Sigmoid colon (tissue), 7 donors: ENCODE measurements around the gene SPATS1. TPM values are rescaled to one million over a fixed set of nuclear protein-coding genes. Genes with fewer than 3 reads are reported as not detected.

ENCODE experiments used
- DNase-seq: peaks from one replicate; pipeline ENCODE4 v3.0.0-alpha.2; 2019
- H3K27ac ChIP-seq, 4 donors: fragments of 200-600 bp; sonication (generic); one replicate each; pipeline ENCODE4 v1.5.1; 2016 to 2019; ENCODE audit warnings: mild to moderate bottlenecking in 1 of 4
- H3K27me3 ChIP-seq, 3 donors: fragments of 200-600 bp; sonication (generic); one replicate each; pipeline ENCODE4 v1.5.1; 2019; ENCODE audit warnings: mild to moderate bottlenecking in 1 of 3
- H3K36me3 ChIP-seq, 4 donors: fragments of 200-600 bp; sonication (generic); one replicate each; pipeline ENCODE4 v1.5.1; 2016 to 2019
- H3K4me1 ChIP-seq, 4 donors: fragments of 200-600 bp; sonication (generic); one replicate each; pipeline ENCODE4 v1.5.1; 2017 to 2019
- H3K4me3 ChIP-seq, 4 donors: fragments of 200-600 bp; sonication (generic); one replicate each; pipeline ENCODE4 v1.5.1; 2017 to 2019; ENCODE audit warnings: mild to moderate bottlenecking in 2 of 4, moderate library complexity in 1 of 4
- H3K9me3 ChIP-seq, 4 donors: fragments of 200-600 bp in 3 of 4; sonication (generic) in 3 of 4; one replicate each; pipeline versions ENCODE4 v1.5.1 to v1.6.1; 2013 to 2019
- EP300 ChIP-seq, 4 donors: sonication (generic); formaldehyde crosslinking; IDR thresholded peaks; one replicate each; pipeline ENCODE4 v1.6.1; 2017; ENCODE audit warnings: antibody characterized with exemption in 4 of 4
- POLR2A ChIP-seq, 2 donors: fragments of 450-650 bp; IDR thresholded peaks; one replicate each; pipeline ENCODE4 v1.6.1; 2016; ENCODE audit warnings: antibody characterized with exemption in 2 of 2, mild to moderate bottlenecking in 2 of 2, moderate library complexity in 2 of 2
- POLR2AphosphoS5 ChIP-seq, 4 donors: sonication (generic); formaldehyde crosslinking; IDR thresholded peaks; one replicate each; pipeline ENCODE4 v1.6.1; 2017; ENCODE audit warnings: antibody characterized with exemption in 4 of 4
- WGBS, 2 donors: extraction: QIAGEN DNeasy Blood & Tissue Kit; methylation state at CpG; one replicate each; pipeline ENCODE4 v1.1.7; 2013; 5-methylcytosine and 5-hydroxymethylcytosine counted together
- intact Hi-C: fragments of 100-400 bp; cut with DNase I; formaldehyde crosslinking; loops from one replicate; pipeline ENCODE4 v1.15.1; 2023
- polyA plus RNA-seq, 3 donors: library from polyadenylated mRNA; stranded (reverse); fragments of 200-250 nt; gene quantifications; one replicate each; pipeline ENCODE4 v1.2.3, GENCODE V29; 2013
- total RNA-seq, 4 donors: library from RNA; depleted of rRNA; stranded (reverse); fragments of >200 nt; gene quantifications; one replicate each; pipeline ENCODE4 v1.1.0, GENCODE V29; 2016
- TF ChIP-seq, protein P1 (sequence below), 4 experiments: fragments of 450-650 bp in 3 of 4; fragments of 200-600 bp in 1 of 4; IDR thresholded peaks; one replicate each; pipeline ENCODE4 v1.5.1; 2016 to 2019; ENCODE audit warnings: antibody characterized with exemption in 4 of 4, mild to moderate bottlenecking in 3 of 4, moderate library complexity in 2 of 4
- donor health status: healthy with polysubstance abuse.
- donor health status: Bipolar disorder and iron deficiency.
- donor health status: healthy.

Gene SPATS1
- total and polyA plus RNA-seq, 7 donors: not detected

GRCh38 chr6:44381739-44382138 is 39.3 kb downstream of the SPATS1 start:
- 73 to 74% methylated on average over 2 of the region's 2 CpGs for WGBS, 2 donors
- Histone ChIP-seq H3K4me1 (peaks cover 0 to 7% (median 7%) of the 10 kb centered on the region in 4 donors), H3K36me3 (no peaks in the 10 kb centered on the region), H3K4me3 (no peak overlapping the region), H3K27me3 (no peaks in the 10 kb centered on the region), H3K9me3 (no peaks in the 10 kb centered on the region), H3K27ac (no peak overlapping the region)
- TF ChIP-seq POLR2AphosphoS5 (IDR thresholded peaks at IDR 0.05) (peak in 1 of 4 donors; percentile 22), POLR2A (IDR thresholded peaks at IDR 0.05) (no peak)
- no peak for DNase-seq
- intact Hi-C loops: no loop called here

GRCh38 chr6:44386364-44386928 is 44.0 kb downstream of the SPATS1 start:
- TF ChIP-seq POLR2AphosphoS5 (IDR thresholded peaks at IDR 0.05) (peak; percentile 46 to 62 (median 56)), EP300 (IDR thresholded peaks at IDR 0.05) (peak in 1 of 4 donors; percentile 40), POLR2A (IDR thresholded peaks at IDR 0.05) (no peak)
- TF ChIP-seq, protein P1, sequence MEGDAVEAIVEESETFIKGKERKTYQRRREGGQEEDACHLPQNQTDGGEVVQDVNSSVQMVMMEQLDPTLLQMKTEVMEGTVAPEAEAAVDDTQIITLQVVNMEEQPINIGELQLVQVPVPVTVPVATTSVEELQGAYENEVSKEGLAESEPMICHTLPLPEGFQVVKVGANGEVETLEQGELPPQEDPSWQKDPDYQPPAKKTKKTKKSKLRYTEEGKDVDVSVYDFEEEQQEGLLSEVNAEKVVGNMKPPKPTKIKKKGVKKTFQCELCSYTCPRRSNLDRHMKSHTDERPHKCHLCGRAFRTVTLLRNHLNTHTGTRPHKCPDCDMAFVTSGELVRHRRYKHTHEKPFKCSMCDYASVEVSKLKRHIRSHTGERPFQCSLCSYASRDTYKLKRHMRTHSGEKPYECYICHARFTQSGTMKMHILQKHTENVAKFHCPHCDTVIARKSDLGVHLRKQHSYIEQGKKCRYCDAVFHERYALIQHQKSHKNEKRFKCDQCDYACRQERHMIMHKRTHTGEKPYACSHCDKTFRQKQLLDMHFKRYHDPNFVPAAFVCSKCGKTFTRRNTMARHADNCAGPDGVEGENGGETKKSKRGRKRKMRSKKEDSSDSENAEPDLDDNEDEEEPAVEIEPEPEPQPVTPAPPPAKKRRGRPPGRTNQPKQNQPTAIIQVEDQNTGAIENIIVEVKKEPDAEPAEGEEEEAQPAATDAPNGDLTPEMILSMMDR (IDR thresholded peaks at IDR 0.05): no peak
- Histone ChIP-seq H3K36me3 (peaks cover 0 to 8% (median 0%) of the 10 kb centered on the region in 4 donors), H3K9me3 (no peaks in the 10 kb centered on the region), H3K27me3 (no peaks in the 10 kb centered on the region), H3K4me1 (peaks cover 0 to 34% (median 28%) of the 10 kb centered on the region in 4 donors), H3K27ac (peak overlapping the region; percentile 90 to 98 (median 94)), H3K4me3 (peak overlapping the region; percentile 59 to 94 (median 76))
- intact Hi-C loops: loop anchor here (5.0 kb wide), 1 partner anchor 259 kb away; the partner anchor contains the start of genes MRPL14 and TMEM63B
- peak; percentile 75 for DNase-seq
- WGBS, 2 donors: 47 to 62% methylated on average over 6 of the region's 6 CpGs

GRCh38 chr6:44386929-44387345 is 44.5 kb downstream of the SPATS1 start:
- WGBS, 2 donors: 3 to 6% methylated on average over 8 of the region's 8 CpGs
- Histone ChIP-seq H3K27ac (peak overlapping the region; percentile 90 to 98 (median 94)), H3K4me1 (peaks cover 0 to 34% (median 28%) of the 10 kb centered on the region in 4 donors), H3K36me3 (peaks cover 0 to 11% (median 0%) of the 10 kb centered on the region in 4 donors), H3K4me3 (peak overlapping the region; percentile 59 to 94 (median 76)), H3K9me3 (no peaks in the 10 kb centered on the region), H3K27me3 (no peaks in the 10 kb centered on the region)
- intact Hi-C loops: loop anchor here (5.0 kb wide), 1 partner anchor 260 kb away; the partner anchor contains the start of genes MRPL14 and TMEM63B
- no peak for DNase-seq
- TF ChIP-seq EP300 (IDR thresholded peaks at IDR 0.05): peak in 1 of 4 donors; percentile 8
- no peak for TF ChIP-seq POLR2A (IDR thresholded peaks at IDR 0.05)
- TF ChIP-seq POLR2AphosphoS5 (IDR thresholded peaks at IDR 0.05): no peak

DNA sequence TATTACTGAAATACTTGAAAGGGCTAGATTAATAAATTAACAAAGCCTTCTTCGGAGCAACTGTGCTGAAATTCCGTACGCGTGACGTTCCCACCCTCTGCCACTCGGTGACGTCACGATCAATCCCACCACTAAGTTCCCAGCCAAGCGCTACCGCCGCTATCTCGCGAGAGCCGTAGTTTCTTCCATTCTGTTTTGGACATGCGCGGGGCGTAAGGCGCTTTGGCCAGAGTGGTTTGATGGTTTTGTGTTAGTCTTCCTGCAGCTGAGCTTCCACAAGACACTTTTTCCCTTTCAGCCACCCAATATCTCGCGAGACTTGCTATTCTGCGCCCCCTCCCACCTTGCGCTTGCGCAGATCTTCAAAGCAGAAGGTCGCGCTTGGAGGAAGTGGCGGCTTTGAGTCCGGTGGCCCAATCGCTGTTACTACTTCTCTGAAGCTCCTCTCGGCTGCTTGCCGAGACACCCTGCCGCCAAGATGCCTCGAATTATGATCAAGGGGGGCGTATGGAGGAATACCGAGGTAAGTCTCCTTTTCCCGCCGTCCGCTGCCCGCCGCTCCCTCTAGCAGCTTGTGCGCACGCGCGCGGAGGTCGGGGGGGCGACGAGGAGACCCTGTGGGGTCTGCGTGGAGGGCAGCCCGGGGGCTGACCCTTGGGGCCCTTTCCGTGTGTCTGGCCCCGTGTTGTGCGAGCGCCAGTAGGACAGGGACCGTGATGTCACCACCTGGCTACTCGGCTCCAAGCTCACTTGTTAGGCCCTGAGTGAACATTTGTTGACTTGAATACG is 45.1 kb downstream of the SPATS1 start, which contains the start of gene CDC5L:
CDC5L (plus strand) TSS at position 361 of the 789 bp plus-strand sequence; CDS start at position 479, 118 bp downstream.
- intact Hi-C loops: loop anchor here (5.0 kb wide), 1 partner anchor 260 kb away; the partner anchor contains the start of genes MRPL14 and TMEM63B
- H3K27me3 ChIP-seq: no peaks in the 10 kb centered on the region
- TF ChIP-seq, protein P1 (IDR thresholded peaks at IDR 0.05): no peak
- TF ChIP-seq POLR2AphosphoS5 (IDR thresholded peaks at IDR 0.05): peak; percentile 87 to 95 (median 92)
- peak in 1 of 4 donors; percentile 12 for TF ChIP-seq EP300 (IDR thresholded peaks at IDR 0.05)
- TF ChIP-seq POLR2A (IDR thresholded peaks at IDR 0.05): peak; percentile 68 to 88
- H3K4me3 ChIP-seq: peak within 1 kb of the TSS; percentile 59 to 94 (median 76)
- 0 to 1% methylated on average over 56 of the region's 56 CpGs for WGBS, 2 donors
- H3K36me3 ChIP-seq: peaks cover 0 to 17% (median 1%) of the 10 kb centered on the region in 4 donors
- peak; percentile 99 for DNase-seq
- no peaks in the 10 kb centered on the region for H3K9me3 ChIP-seq
- peak within 1 kb of the TSS; percentile 90 to 98 (median 94) for H3K27ac ChIP-seq
- peaks cover 0 to 34% (median 28%) of the 10 kb centered on the region in 4 donors for H3K4me1 ChIP-seq

GRCh38 chr6:44388135-44388487 is 45.7 kb downstream of the SPATS1 start:
- no peak for DNase-seq
- WGBS, 2 donors: 0 to 4% methylated on average over 9 to 10 of the region's 10 CpGs
- H3K4me3 ChIP-seq: peak overlapping the region; percentile 59 to 94 (median 76)
- intact Hi-C loops: loop anchor here (5.0 kb wide), 1 partner anchor 261 kb away; the partner anchor contains the start of genes MRPL14 and TMEM63B
- H3K9me3 ChIP-seq: no peaks in the 10 kb centered on the region
- H3K27me3 ChIP-seq: no peaks in the 10 kb centered on the region
- peaks cover 0 to 34% (median 28%) of the 10 kb centered on the region in 4 donors for H3K4me1 ChIP-seq
- H3K36me3 ChIP-seq: peaks cover under 1 to 22% (median 3%) of the 10 kb centered on the region in 4 donors
- TF ChIP-seq POLR2A (IDR thresholded peaks at IDR 0.05) (no peak), EP300 (IDR thresholded peaks at IDR 0.05) (no peak), POLR2AphosphoS5 (IDR thresholded peaks at IDR 0.05) (no peak)
- TF ChIP-seq, protein P1 (IDR thresholded peaks at IDR 0.05): no peak
- H3K27ac ChIP-seq: peak overlapping the region; percentile 90 to 98 (median 94)
